ENCODE results near the gene PTPRN2. TPM values are rescaled to one million over a fixed set of nuclear protein-coding genes. Genes with fewer than 3 reads are reported as not detected.
"Not testable (repeated sequence)": the region's sequence is repeated elsewhere in the genome, so short reads cannot be mapped to it uniquely, and the experiment has no call there.

Gene PTPRN2
- total RNA-seq, 2 experiments from 2014 or later = 7.0 to 7.2 TPM

DNA sequence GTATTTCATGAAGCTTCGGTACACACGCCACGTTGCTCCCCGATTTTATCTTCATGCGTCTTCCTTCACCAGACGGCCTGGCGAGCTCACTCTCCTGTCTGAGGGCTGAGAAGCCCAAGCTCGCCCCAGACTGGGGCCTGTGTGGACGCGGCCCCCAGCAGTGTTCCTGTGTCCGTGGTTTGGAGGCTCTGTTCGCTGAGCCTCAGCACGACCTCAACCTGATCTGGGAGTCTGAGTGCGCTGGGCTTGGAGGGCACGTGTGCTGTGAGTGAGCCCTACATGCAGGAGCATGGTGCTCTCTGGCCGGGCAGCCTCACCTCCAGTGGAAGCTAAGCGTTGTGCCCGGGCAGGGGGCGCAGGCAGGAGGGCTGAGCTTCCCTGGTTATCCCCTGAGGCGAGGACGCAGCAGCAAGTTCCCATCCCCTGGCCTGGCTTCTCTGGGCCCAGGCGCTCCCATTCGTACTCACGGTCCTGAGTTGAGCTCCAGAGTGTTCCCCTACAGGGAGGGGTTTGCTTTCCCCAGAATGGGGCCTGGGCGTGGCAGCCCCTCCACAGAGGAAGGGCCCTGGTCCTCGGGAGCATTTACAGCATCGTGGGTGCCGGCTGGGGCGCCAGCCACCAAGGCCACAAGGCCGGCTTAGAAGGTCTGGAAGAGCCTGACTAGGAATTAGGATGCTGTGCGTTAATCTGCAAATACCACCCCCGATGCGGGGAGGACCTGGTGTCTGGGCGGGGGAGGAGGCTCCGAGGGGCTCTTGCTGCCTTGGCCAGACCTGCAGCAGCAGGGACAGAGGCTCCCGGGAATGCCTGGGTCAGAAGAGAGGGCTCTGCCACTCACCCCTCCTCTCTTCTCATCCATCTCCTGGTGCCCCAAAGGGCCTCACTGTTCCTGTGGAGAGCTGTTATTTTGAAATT, 850.2 kb downstream of the PTPRN2 start:
- CTCF ChIA-PET = no interaction called here
- Mint-ChIP-seq H3K27ac (no peak overlapping the region), H3K4me1 (ENCODE audit: low read depth) (no peaks in the 10 kb centered on the region), H3K4me3 (no peak overlapping the region), H3K36me3 (ENCODE audit: low read depth) (no peaks in the 10 kb centered on the region), H3K27me3 (ENCODE audit: low read depth) (peaks cover 6% of the 10 kb centered on the region), H3K9me3 (ENCODE audit: insufficient read depth) (no peaks in the 10 kb centered on the region)
- POLR2A ChIA-PET = no interaction called here
- DNase-seq = no peak
- no peak for ATAC-seq

DNA sequence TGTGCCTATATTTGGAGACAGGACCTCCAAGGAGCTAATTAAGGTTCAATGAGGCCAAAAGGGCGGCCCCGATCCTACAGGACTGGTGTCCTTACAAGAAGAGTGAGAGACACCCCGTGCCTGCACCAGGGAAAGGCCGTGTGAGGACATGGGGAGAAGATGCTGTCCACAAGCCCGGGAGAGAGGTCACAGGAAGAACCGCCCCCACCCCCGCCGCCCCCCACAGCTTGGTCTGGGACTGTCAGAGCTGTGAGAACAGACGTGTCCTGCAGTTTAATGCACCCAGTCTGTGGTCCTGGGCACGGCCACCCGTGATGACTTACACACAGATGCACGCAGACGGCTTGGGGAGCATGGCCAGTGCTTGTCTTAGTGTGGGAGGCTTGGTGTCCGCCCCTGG, 851.3 kb downstream of the PTPRN2 start:
- CTCF ChIA-PET = no interaction called here
- ATAC-seq = no peak
- DNase-seq = no peak
- Mint-ChIP-seq H3K4me3 (no peak overlapping the region), H3K36me3 (ENCODE audit: low read depth) (no peaks in the 10 kb centered on the region), H3K9me3 (ENCODE audit: insufficient read depth) (no peaks in the 10 kb centered on the region), H3K27ac (no peak overlapping the region), H3K27me3 (ENCODE audit: low read depth) (peaks cover 6% of the 10 kb centered on the region), H3K4me1 (ENCODE audit: low read depth) (no peaks in the 10 kb centered on the region)
- POLR2A ChIA-PET = no interaction called here

DNA sequence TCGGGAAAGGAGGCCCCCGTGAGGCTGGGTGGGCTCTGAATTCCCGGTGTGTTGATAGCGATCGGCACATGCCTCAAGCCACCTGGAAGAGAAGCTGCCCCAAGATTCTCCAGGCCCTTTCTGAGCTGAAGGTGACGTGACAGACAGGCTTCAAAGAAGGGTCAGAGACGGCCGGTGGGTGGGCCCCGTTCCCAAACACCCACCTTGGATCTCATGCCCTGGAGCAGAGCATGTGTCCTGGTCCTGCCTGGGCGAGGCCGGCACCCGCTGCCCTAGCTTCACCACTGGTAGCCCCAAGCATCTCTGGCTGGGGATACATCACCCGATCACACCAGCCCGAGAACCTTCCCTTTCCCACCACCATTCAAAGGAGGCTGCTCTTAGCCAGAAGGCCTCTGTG, 851.8 kb downstream of the PTPRN2 start:
- POLR2A ChIA-PET = no interaction called here

DNA sequence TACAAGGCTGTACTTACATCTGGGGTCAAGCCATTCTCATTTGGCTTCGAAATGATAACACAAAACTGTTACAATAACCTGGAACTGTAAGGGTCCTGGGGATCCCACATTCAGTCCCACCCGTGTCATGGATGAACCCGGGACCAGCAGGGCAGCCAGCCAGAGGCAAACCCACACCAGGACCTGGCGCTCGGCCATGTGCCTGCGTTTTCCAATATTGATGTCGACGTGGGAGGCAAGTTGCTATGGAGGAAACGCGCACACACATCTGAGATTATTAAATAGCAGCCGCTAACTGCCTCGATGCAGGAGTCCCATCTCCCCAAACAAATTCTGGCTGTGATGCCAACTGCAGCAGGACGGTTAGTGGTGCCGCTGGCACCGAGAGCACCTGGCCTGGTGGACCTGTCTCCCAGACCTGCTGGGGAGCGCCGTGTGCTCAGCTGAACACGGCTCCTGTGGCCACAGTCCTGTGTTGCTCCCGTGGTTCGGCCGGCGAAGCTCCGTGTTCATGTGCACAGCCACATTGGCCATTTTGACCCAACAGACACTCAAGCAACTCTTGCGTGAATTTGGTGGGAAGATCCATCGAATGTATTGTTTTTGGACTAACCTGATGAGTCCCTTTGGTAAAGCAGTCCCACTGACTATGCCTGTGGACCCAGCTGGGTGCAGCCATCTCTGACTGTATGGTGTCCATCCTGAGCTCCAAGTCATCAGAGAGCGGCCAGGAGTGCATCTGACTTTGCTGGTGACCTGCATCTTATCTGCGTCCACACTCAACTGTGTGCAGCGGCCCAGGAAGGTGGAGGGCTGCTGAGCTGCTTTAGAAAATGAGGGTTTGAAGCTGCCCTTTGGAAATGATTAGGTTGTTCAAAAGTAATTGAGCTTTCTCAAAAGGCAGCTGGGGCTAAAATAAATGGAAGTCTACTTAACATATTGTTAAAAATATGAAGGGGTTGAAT, 852.7 kb downstream of the PTPRN2 start:
- Mint-ChIP-seq H3K4me3 (no peak overlapping the region), H3K36me3 (ENCODE audit: low read depth) (no peaks in the 10 kb centered on the region), H3K9me3 (ENCODE audit: insufficient read depth) (no peaks in the 10 kb centered on the region), H3K27ac (no peak overlapping the region), H3K27me3 (ENCODE audit: low read depth) (peaks cover 5% of the 10 kb centered on the region), H3K4me1 (ENCODE audit: low read depth) (no peaks in the 10 kb centered on the region)
- ChIA-PET POLR2A (no interaction called here), CTCF (no interaction called here)
- no peak for ATAC-seq
- no peak for DNase-seq

More for the DNA sequence above, 851.8 kb downstream of the PTPRN2 start:
- Mint-ChIP-seq H3K27ac (no peak overlapping the region), H3K36me3 (ENCODE audit: low read depth) (no peaks in the 10 kb centered on the region), H3K4me1 (ENCODE audit: low read depth) (no peaks in the 10 kb centered on the region), H3K4me3 (no peak overlapping the region), H3K9me3 (ENCODE audit: insufficient read depth) (no peaks in the 10 kb centered on the region), H3K27me3 (ENCODE audit: low read depth) (peaks cover 6% of the 10 kb centered on the region)
- ATAC-seq (no peak), DNase-seq (no peak)
- CTCF ChIA-PET = no interaction called here

DNA sequence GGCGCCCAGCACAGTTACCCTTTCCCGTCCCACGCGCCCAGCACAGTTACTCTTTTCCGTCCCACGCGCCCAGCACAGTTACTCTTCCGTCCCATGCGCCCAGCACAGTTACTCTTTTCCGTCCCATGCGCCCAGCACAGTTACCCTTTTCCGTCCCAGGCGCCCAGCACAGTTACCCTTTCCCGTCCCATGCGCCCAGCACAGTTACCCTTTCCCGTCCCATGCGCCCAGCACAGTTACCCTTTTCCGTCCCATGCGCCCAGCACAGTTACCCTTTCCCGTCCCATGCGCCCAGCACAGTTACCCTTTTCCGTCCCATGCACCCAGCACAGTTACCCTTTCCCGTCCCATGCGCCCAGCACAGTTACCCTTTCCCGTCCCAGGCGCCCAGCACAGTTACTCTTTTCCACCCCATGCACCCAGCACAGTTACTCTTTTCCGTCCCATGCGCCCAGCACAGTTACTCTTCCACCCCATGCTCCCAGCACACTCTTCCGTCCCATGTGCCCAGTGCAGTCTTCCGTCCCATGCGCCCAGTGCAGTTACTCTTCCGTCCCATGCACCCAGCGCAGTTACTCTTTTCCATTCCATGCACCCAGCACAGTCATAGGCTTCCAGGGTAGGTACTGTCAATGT, 853.7 kb downstream of the PTPRN2 start:
- CTCF ChIA-PET; POLR2A ChIA-PET; H3K27me3 Mint-ChIP-seq (ENCODE audit: low read depth); H3K9me3 Mint-ChIP-seq (ENCODE audit: insufficient read depth); DNase-seq; H3K27ac Mint-ChIP-seq; H3K4me1 Mint-ChIP-seq (ENCODE audit: low read depth); ATAC-seq; H3K4me3 Mint-ChIP-seq; H3K36me3 Mint-ChIP-seq (ENCODE audit: low read depth): not testable (repeated sequence)

DNA sequence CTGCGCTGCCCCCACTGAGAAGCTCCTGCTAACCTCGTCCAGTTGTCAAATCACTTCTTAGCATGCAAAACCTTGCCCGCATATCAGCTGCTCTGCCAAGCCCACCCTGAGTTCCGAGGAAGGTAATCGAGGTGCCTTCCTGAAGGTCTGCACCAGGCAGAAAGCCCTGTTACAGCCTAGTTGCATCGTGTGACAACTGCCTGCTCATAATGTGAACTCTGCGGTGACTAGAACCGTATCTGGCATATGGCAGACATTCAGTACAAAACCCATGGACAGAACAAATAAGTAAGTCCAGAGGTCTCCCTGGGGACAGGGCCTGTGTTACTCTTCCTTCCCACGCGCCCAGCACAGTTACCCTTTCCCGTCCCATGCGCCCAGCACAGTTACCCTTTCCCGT, 856.5 kb downstream of the PTPRN2 start:
- H3K4me3 Mint-ChIP-seq = no peak overlapping the region
- no peaks in the 10 kb centered on the region for H3K9me3 Mint-ChIP-seq (ENCODE audit: insufficient read depth)
- no peak for ATAC-seq
- POLR2A ChIA-PET = no interaction called here
- H3K27me3 Mint-ChIP-seq (ENCODE audit: low read depth) = no peaks in the 10 kb centered on the region
- no peaks in the 10 kb centered on the region for H3K4me1 Mint-ChIP-seq (ENCODE audit: low read depth)
- DNase-seq = no peak
- H3K27ac Mint-ChIP-seq = no peak overlapping the region
- H3K36me3 Mint-ChIP-seq (ENCODE audit: low read depth) = no peaks in the 10 kb centered on the region
- CTCF ChIA-PET = no interaction called here

DNA sequence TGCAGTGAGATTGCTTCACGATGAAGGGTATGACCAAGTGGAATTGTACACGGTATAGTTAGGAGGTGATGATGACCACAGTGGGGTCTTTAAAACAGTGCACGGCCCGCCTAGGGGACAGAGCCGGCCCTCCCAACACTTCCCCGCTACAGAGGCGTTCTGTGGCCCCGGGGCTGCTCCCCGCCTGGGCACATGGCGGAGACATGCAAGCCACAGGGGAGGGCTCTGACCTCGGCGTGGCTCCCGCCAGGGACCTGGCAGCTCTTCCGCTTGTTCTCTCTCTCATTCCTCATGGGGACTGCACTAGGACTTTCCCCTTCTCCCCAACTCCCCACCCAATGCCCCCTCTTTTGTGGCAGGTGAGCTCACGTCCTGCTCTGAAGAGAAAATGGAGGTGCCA, 857.0 kb downstream of the PTPRN2 start:
- Mint-ChIP-seq H3K27ac (no peak overlapping the region), H3K4me3 (no peak overlapping the region), H3K4me1 (ENCODE audit: low read depth) (no peaks in the 10 kb centered on the region), H3K9me3 (ENCODE audit: insufficient read depth) (no peaks in the 10 kb centered on the region), H3K36me3 (ENCODE audit: low read depth) (no peaks in the 10 kb centered on the region), H3K27me3 (ENCODE audit: low read depth) (no peaks in the 10 kb centered on the region)
- POLR2A ChIA-PET = no interaction called here
- CTCF ChIA-PET = no interaction called here
- ATAC-seq (no peak), DNase-seq (no peak)

DNA sequence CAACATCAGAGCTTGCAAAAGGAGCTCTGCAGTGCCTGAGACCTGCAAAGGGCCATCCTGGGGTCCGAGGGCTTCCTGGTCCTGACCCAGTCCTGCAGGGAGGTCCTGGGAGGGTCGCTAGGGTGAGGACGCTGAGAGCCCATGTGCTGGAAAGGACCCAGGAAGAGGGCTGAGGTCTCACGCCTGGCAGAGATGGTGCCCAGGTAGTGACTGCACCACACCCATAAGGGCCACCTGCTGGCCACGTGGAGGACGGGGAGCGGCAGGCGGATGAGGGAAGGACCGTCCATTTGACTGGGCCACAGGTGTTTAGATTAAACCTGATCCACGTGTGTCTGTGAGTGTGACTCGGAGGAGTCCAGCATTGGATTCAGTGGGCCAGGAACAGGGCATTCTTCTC, 858.1 kb downstream of the PTPRN2 start:
- DNase-seq = no peak
- Mint-ChIP-seq H3K36me3 (ENCODE audit: low read depth) (no peaks in the 10 kb centered on the region), H3K27ac (no peak overlapping the region), H3K4me1 (ENCODE audit: low read depth) (no peaks in the 10 kb centered on the region), H3K4me3 (no peak overlapping the region), H3K27me3 (ENCODE audit: low read depth) (no peaks in the 10 kb centered on the region), H3K9me3 (ENCODE audit: insufficient read depth) (no peaks in the 10 kb centered on the region)
- ATAC-seq = no peak
- POLR2A ChIA-PET = no interaction called here
- CTCF ChIA-PET = no interaction called here

DNA sequence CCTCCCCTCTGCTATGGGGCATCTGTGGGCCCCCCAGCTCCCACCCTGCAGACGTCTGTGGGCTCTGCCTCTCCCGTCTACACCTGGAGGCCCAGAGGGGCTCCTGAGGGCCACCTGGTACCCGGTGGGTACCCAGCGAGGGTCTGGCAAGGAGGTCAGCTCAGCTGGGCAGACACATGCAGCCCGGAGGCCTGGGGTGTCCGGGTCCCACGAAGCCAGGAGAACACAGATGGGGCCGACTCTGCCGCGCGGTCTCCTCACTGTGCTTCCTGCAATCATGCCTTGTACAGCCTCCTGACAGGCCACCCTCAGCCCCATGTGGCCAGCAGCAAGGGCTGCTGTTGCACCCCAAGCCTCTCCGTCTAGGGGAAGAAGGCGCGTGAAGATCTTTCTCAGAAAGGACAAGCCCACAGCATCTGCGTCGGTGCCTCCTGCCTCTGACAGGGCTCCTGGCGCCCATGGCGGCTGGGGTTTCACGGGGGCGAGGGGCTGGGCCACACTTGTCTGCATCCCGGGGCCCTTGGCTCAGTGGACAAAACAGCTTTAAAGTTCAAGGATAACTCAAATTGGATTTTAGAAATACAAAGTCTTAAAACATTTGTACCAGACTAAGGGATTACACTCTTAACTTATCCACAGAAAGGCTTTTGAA, 859.5 kb downstream of the PTPRN2 start:
- Mint-ChIP-seq H3K36me3 (ENCODE audit: low read depth) (no peaks in the 10 kb centered on the region), H3K4me1 (ENCODE audit: low read depth) (no peaks in the 10 kb centered on the region), H3K27ac (no peak overlapping the region), H3K9me3 (ENCODE audit: insufficient read depth) (no peaks in the 10 kb centered on the region), H3K27me3 (ENCODE audit: low read depth) (no peaks in the 10 kb centered on the region), H3K4me3 (no peak overlapping the region)
- POLR2A ChIA-PET = no interaction called here
- CTCF ChIA-PET = no interaction called here
- ATAC-seq = no peak
- no peak for DNase-seq

DNA sequence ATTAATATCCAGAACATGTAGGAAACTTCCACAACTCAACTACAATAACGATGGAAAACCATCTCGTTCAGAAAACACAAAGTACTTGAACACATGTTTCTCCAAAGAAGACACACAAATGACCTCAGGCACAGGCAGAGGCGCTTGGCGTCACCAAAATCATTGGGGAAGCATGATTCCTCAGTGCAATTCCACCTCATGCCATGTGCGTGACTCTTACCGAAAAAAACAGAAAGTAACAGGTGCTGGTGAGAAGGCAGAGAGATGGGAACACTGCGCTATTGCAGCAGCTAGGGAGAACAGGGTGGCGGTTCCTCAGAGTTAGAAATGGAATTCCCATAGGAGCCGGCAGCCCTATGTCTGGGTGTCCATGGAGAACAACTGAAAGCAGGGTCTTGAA, 860.9 kb downstream of the PTPRN2 start:
- H3K36me3 Mint-ChIP-seq (ENCODE audit: low read depth) = no peaks in the 10 kb centered on the region
- no peaks in the 10 kb centered on the region for H3K4me1 Mint-ChIP-seq (ENCODE audit: low read depth)
- H3K27me3 Mint-ChIP-seq (ENCODE audit: low read depth) = no peaks in the 10 kb centered on the region
- ChIA-PET POLR2A (no interaction called here), CTCF (no interaction called here)
- DNase-seq (no peak), ATAC-seq (no peak)
- H3K9me3 Mint-ChIP-seq (ENCODE audit: insufficient read depth) = no peaks in the 10 kb centered on the region
- no peak overlapping the region for H3K27ac Mint-ChIP-seq
- H3K4me3 Mint-ChIP-seq = no peak overlapping the region

DNA sequence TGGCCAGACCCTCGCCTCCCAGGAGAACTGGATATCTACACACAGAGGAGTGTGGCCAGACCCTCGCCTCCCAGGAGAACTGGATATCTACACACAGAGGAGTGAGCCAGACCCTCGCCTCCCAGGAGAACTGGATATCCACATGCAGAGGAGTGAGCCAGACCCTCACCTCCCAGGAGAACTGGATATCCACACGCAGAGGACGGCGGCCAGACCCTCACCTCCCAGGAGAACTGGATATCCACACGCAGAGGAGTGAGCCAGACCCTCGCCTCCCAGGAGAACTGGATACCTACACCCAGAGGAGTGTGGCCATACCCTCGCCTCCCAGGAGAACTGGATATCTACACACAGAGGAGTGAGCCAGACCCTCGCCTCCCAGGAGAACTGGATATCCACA, 862.3 kb downstream of the PTPRN2 start:
- H3K27ac Mint-ChIP-seq; CTCF ChIA-PET; H3K4me1 Mint-ChIP-seq (ENCODE audit: low read depth); H3K4me3 Mint-ChIP-seq; POLR2A ChIA-PET; H3K27me3 Mint-ChIP-seq (ENCODE audit: low read depth); ATAC-seq; H3K36me3 Mint-ChIP-seq (ENCODE audit: low read depth); H3K9me3 Mint-ChIP-seq (ENCODE audit: insufficient read depth); DNase-seq: not testable (repeated sequence)

DNA sequence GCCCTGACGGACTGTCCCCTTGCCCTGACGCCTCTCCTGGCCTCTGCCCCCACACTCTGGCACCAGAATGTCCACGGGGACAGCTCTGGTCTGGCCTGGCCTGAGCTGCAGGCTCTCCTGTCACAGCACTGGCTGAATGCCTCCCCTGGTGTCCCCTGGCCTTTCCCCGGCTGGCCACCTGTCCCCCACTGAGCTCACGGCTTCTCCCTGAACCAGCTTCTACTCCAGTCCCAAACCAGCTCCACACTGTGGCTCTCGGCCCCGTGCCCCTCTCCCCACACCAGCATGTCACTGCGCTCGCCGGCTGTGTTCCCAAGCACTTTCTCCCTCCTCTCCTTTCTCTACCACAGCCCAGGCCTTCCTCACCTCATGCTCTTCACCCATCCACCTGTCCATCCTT, 864.4 kb downstream of the PTPRN2 start:
- ATAC-seq (no peak), DNase-seq (no peak)
- Mint-ChIP-seq H3K4me1 (ENCODE audit: low read depth) (no peaks in the 10 kb centered on the region), H3K4me3 (no peak overlapping the region), H3K27ac (no peak overlapping the region), H3K9me3 (ENCODE audit: insufficient read depth) (no peaks in the 10 kb centered on the region), H3K36me3 (ENCODE audit: low read depth) (no peaks in the 10 kb centered on the region), H3K27me3 (ENCODE audit: low read depth) (no peaks in the 10 kb centered on the region)
- ChIA-PET POLR2A (no interaction called here), CTCF (no interaction called here)

All from activated CD8-positive, alpha-beta T cell treated with anti-CD3 and anti-CD28 coated beads, Interleukin-2, amount 10 ng/mL, durations not matched to agents 7 days and 5 days (primary cell).